OCI-LY1 (cell line): ENCODE measurements around the gene TBC1D16.

Source experiments
- H2AFZ ChIP-seq: fragments of 200-600 bp; sonication (generic), shearing (Covaris generic); 2 replicates; pipeline ENCODE4 v1.6.0; 2014; ENCODE audit warnings: antibody characterized with exemption, mild to moderate bottlenecking, low read length
- H3F3A ChIP-seq: fragments of 200-600 bp; sonication (generic), shearing (Covaris generic); 2 replicates; pipeline ENCODE4 v1.6.0; 2014; ENCODE audit warnings: mild to moderate bottlenecking, antibody characterized with exemption, low read length, moderate library complexity; ENCODE audit not compliant: insufficient read depth
- H3K27ac ChIP-seq: fragments of 200-600 bp; sonication (generic); 2 replicates; pipeline ENCODE4 v1.5.1; 2014; ENCODE audit warnings: low read length, mixed run types, mild to moderate bottlenecking, low read depth; ENCODE audit not compliant: poor library complexity, severe bottlenecking
- H3K27me3 ChIP-seq: fragments of 200-600 bp; sonication (generic); 2 replicates; pipeline ENCODE4 v1.6.0; 2014; ENCODE audit warnings: antibody characterized with exemption, mild to moderate bottlenecking, low read length, moderate library complexity; ENCODE audit not compliant: insufficient read depth
- H3K36me3 ChIP-seq: fragments of 200-600 bp; sonication (generic); 2 replicates; pipeline ENCODE4 v1.6.1; 2014; ENCODE audit warnings: mild to moderate bottlenecking, antibody characterized with exemption, low read length, moderate library complexity, mixed read lengths; ENCODE audit not compliant: insufficient read depth
- H3K4me1 ChIP-seq: fragments of 200-600 bp; sonication (generic); 2 replicates; pipeline ENCODE4 v1.5.1; 2014; ENCODE audit warnings: mild to moderate bottlenecking, low read length, moderate library complexity; ENCODE audit not compliant: insufficient read depth, severe bottlenecking
- H3K4me2 ChIP-seq: fragments of 200-600 bp; sonication (generic), shearing (Covaris generic); 2 replicates; pipeline ENCODE4 v1.6.1; 2014; ENCODE audit warnings: low read length
- H3K4me3 ChIP-seq: fragments of 200-600 bp; sonication (generic); 2 replicates; pipeline ENCODE4 v1.5.1; 2014; ENCODE audit warnings: low read length, low read depth, mild to moderate bottlenecking, mixed read lengths; ENCODE audit not compliant: poor library complexity, severe bottlenecking
- H3K79me2 ChIP-seq: fragments of 200-600 bp; shearing (Covaris generic); 2 replicates; pipeline ENCODE4 v1.6.1; 2016; ENCODE audit warnings: mixed run types, low read length, mixed read lengths; ENCODE audit not compliant: insufficient read depth
- H3K9ac ChIP-seq: fragments of 200-600 bp; sonication (generic), shearing (Covaris generic); 2 replicates; pipeline ENCODE4 v1.6.1; 2014; ENCODE audit warnings: mild to moderate bottlenecking, low read length, mixed read lengths
- H3K9me2 ChIP-seq: fragments of 200-600 bp; sonication (generic), shearing (Covaris generic); 2 replicates; pipeline ENCODE4 v1.6.1; 2014; ENCODE audit warnings: low read depth, mild to moderate bottlenecking, low read length, mixed read lengths
- H3K9me3 ChIP-seq: fragments of 200-600 bp; shearing (Covaris generic); 2 replicates; pipeline ENCODE4 v1.6.1; 2014; ENCODE audit warnings: low read length, mixed read lengths
- H4K20me1 ChIP-seq: fragments of 200-600 bp; sonication (generic), shearing (Covaris generic); 2 replicates; pipeline ENCODE4 v1.6.0; 2016; ENCODE audit warnings: mild to moderate bottlenecking, low read length; ENCODE audit not compliant: insufficient read depth
- CTCF ChIP-seq: fragments of 200-600 bp; sonication (generic), shearing (Covaris generic); IDR thresholded peaks from 2 replicates; pipeline ENCODE4 v1.5.1; 2017; ENCODE audit warnings: mild to moderate bottlenecking, antibody characterized with exemption, low read length, moderate library complexity, mixed read lengths
- EZH2 ChIP-seq: fragments of 200-600 bp; sonication (generic), shearing (Covaris generic); IDR thresholded peaks from 2 replicates; pipeline ENCODE4 v1.8.0; 2017; ENCODE audit warnings: borderline replicate concordance, mixed run types, mild to moderate bottlenecking, antibody characterized with exemption, low read length, moderate library complexity, mixed read lengths

Gene TBC1D16

DNA sequence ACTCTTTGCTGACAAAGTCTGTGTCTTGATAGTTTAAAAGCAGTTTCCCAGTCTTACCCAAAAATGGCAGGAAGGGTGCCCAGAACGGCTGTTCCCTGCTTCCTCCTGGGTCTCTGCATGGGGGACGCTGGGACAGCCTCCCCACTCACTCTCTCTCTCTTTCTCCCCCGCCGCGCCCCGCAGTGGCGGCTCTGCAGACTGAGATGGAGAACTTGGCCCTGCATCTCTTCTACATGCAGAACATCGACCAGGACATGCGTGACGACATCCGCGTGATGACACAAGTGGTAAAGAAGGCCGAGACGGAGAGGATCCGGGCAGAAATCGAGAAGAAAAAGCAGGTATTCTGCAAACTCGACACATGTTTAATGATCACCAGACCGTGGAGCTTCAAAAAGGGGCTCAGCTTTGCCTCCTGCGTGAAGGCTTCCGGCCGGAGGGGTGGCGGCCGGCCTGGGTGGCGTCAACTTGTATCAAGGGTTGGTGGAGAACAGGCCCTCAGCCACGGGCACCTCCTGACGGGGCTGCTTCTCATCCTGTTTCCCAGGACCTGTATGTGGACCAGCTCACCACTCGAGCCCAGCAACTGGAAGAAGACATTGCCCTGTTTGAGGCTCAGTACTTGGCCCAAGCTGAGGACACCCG, 22.8 kb upstream of the TBC1D16 start:
- Histone ChIP-seq H3K9me3 (no peaks in the 10 kb centered on the region), H3K36me3 (no peaks in the 10 kb centered on the region), H3K4me3 (no peak overlapping the region), H3K79me2 (no peaks in the 10 kb centered on the region), H3K27me3 (peaks cover 5% of the 10 kb centered on the region), H3K4me1 (no peaks in the 10 kb centered on the region), H3K4me2 (no peak overlapping the region), H3K9me2 (no peaks in the 10 kb centered on the region), H3K27ac (no peak overlapping the region), H2AFZ (no peak overlapping the region), H3F3A (no peaks in the 10 kb centered on the region), H4K20me1 (no peaks in the 10 kb centered on the region), H3K9ac (no peak overlapping the region)
- TF ChIP-seq EZH2: no peak
- TF ChIP-seq CTCF: no peak

DNA sequence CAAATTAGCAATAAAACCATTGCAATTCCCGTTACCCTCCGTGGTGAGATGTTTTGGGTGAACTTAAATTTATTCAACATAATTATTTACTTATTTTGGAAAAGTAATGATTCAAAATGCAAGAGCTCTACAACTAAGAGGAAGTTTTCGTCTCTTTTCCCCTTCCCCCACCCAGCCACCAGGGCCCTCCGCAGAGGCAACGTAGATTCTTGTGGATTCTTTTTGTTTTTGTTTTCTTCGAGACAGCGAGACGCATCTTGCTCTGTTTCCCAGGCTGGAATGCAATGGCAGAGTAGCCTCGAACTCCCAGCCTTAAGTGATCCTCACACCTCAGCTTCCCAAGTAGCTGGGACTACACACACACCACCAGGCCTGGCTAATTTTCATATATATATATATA, 19.9 kb upstream of the TBC1D16 start:
- no peaks in the 10 kb centered on the region for H3K4me1 ChIP-seq
- no peak overlapping the region for H3K4me2 ChIP-seq
- H3K4me3 ChIP-seq: no peak overlapping the region
- no peaks in the 10 kb centered on the region for H3F3A ChIP-seq
- H3K9ac ChIP-seq: no peak overlapping the region
- no peak overlapping the region for H3K27ac ChIP-seq
- H3K9me3 ChIP-seq: no peaks in the 10 kb centered on the region
- no peaks in the 10 kb centered on the region for H4K20me1 ChIP-seq
- no peaks in the 10 kb centered on the region for H3K36me3 ChIP-seq
- no peak overlapping the region for H2AFZ ChIP-seq
- TF ChIP-seq EZH2 (no peak), CTCF (no peak)
- H3K9me2 ChIP-seq: no peaks in the 10 kb centered on the region
- H3K27me3 ChIP-seq: peaks cover 8% of the 10 kb centered on the region
- H3K79me2 ChIP-seq: no peaks in the 10 kb centered on the region

GRCh38 chr17:80053102-80053501, 17.4 kb upstream of the TBC1D16 start:
- H3K36me3 ChIP-seq: no peaks in the 10 kb centered on the region
- peaks cover 8% of the 10 kb centered on the region; the same call in 1 of the 2 replicates for H3K27me3 ChIP-seq
- no peak overlapping the region for H2AFZ ChIP-seq
- H3K27ac ChIP-seq: no peak overlapping the region
- H3K9ac ChIP-seq: no peak overlapping the region
- no peaks in the 10 kb centered on the region for H3K9me3 ChIP-seq
- no peaks in the 10 kb centered on the region for H3K9me2 ChIP-seq
- no peak overlapping the region for H3K4me2 ChIP-seq
- no peaks in the 10 kb centered on the region for H3F3A ChIP-seq
- H3K79me2 ChIP-seq: no peaks in the 10 kb centered on the region
- no peak overlapping the region for H3K4me3 ChIP-seq
- H4K20me1 ChIP-seq: no peaks in the 10 kb centered on the region
- no peak for TF ChIP-seq EZH2
- TF ChIP-seq CTCF: no peak
- H3K4me1 ChIP-seq: no peaks in the 10 kb centered on the region
